HepG2 (cell line): ENCODE data around the gene SLC26A5. TPM values are rescaled to one million over a fixed set of nuclear protein-coding genes. Genes with fewer than 3 reads are reported as not detected.

Source experiments
- EED ChIP-seq: sonication (generic); formaldehyde crosslinking; IDR thresholded peaks from 2 replicates; pipeline ENCODE4 v1.5.0; 2020; ENCODE audit warnings: mild to moderate bottlenecking, missing genetic modification reagents
- JUNB ChIP-seq: sonication (generic); formaldehyde crosslinking; IDR thresholded peaks from 2 replicates; pipeline ENCODE4 v1.8.0; 2022; ENCODE audit warnings: missing genetic modification reagents, mild to moderate bottlenecking, borderline replicate concordance
- KDM3A ChIP-seq: IDR thresholded peaks from 2 replicates; pipeline ENCODE4 v1.6.1; 2018; ENCODE audit warnings: low read depth, missing compliant biosample characterization
- MAFF ChIP-seq: IDR thresholded peaks from 2 replicates; pipeline ENCODE4 v1.6.1; 2011; ENCODE audit warnings: low read depth, low read length, improper control_type of control experiment
- RBM22 ChIP-seq: fragments of 200-400 bp; formaldehyde crosslinking; optimal IDR thresholded peaks from 2 replicates; pipeline ENCODE3; 2017; ENCODE audit warnings: mild to moderate bottlenecking, low read length, moderate library complexity
- RFXANK ChIP-seq: IDR thresholded peaks from 2 replicates; pipeline ENCODE4 v1.6.1; 2016
- SMARCE1 ChIP-seq: fragments of 450-650 bp; IDR thresholded peaks from 2 replicates; pipeline ENCODE4 v1.6.1; 2017; ENCODE audit warnings: borderline replicate concordance
- SNAI1 ChIP-seq: sonication (generic); formaldehyde crosslinking; IDR thresholded peaks from 2 replicates; pipeline ENCODE4 v1.5.0; 2020; ENCODE audit warnings: mild to moderate bottlenecking, missing genetic modification reagents, borderline replicate concordance
- THAP11 ChIP-seq: IDR thresholded peaks from 2 replicates; pipeline ENCODE4 v1.6.1; 2016; ENCODE audit warnings: missing biosample characterization, missing genetic modification reagents
- TP53 ChIP-seq: sonication (generic); formaldehyde crosslinking; conservative IDR thresholded peaks from 2 replicates; pipeline ENCODE4 v1.4.0; 2020; ENCODE audit warnings: missing genetic modification reagents
- ZKSCAN1 ChIP-seq: fragments of 150-350 bp; IDR thresholded peaks from 2 replicates; pipeline ENCODE4 v1.6.1; 2014; ENCODE audit warnings: low read length
- ZNF224 ChIP-seq: sonication (generic); formaldehyde crosslinking; IDR thresholded peaks from 2 replicates; pipeline ENCODE4 v1.5.0; 2020; ENCODE audit warnings: mild to moderate bottlenecking, missing genetic modification reagents
- ZNF263 ChIP-seq: sonication (generic); formaldehyde crosslinking; IDR thresholded peaks from 2 replicates; pipeline ENCODE4 v1.4.0; 2020; ENCODE audit warnings: missing genetic modification reagents
- ZNF383 ChIP-seq: sonication (generic); formaldehyde crosslinking; IDR thresholded peaks from 2 replicates; pipeline ENCODE4 v1.4.0; 2020; ENCODE audit warnings: missing genetic modification reagents, mild to moderate bottlenecking, borderline replicate concordance
- ZNF407 ChIP-seq: sonication (generic); formaldehyde crosslinking; IDR thresholded peaks from one replicate; pipeline ENCODE4 v1.5.1; 2020; ENCODE audit warnings: mild to moderate bottlenecking, missing genetic modification reagents; ENCODE audit errors: not compliant biosample characterization
- ZNF44 ChIP-seq: sonication (generic); formaldehyde crosslinking; IDR thresholded peaks from 2 replicates; pipeline ENCODE4 v1.5.1; 2020; ENCODE audit warnings: mild to moderate bottlenecking, missing genetic modification reagents
- ZNF484 ChIP-seq: sonication (generic); formaldehyde crosslinking; IDR thresholded peaks from 2 replicates; pipeline ENCODE4 v1.5.1; 2020; ENCODE audit warnings: mild to moderate bottlenecking, low read depth, missing genetic modification reagents, borderline replicate concordance
- ZNF530 ChIP-seq: sonication (generic); formaldehyde crosslinking; IDR thresholded peaks from 2 replicates; pipeline ENCODE4 v1.5.0; 2020; ENCODE audit warnings: low read depth, mild to moderate bottlenecking, missing genetic modification reagents
- ZNF580 ChIP-seq: IDR thresholded peaks from 2 replicates; pipeline ENCODE4 v1.6.1; 2016; ENCODE audit warnings: low read depth, borderline replicate concordance
- ZNF598 ChIP-seq: sonication (generic); formaldehyde crosslinking; IDR thresholded peaks from 2 replicates; pipeline ENCODE4 v1.5.1; 2020; ENCODE audit warnings: mild to moderate bottlenecking, missing genetic modification reagents, borderline replicate concordance
- ZNF639 ChIP-seq: conservative IDR thresholded peaks from 2 replicates; pipeline ENCODE4 v1.6.1; 2018; ENCODE audit warnings: missing genetic modification reagents
- ZZZ3 ChIP-seq: sonication (generic); formaldehyde crosslinking; IDR thresholded peaks from 2 replicates; pipeline ENCODE4 v1.4.0; 2020; ENCODE audit warnings: missing genetic modification reagents, mild to moderate bottlenecking, borderline replicate concordance
- polyA plus RNA-seq, 8 experiments: library from polyadenylated mRNA; depleted of rRNA in 3 of 8; stranded (reverse) in 7 of 8; unstranded in 1 of 8; fragments of >200 nt; fragmentation: Illumina TruSeq in 4 of 8; extraction: Trizol in 4 of 8; gene quantifications; 2 replicates each; pipeline versions ENCODE4 v1.2.1 to v1.2.3, GENCODE V29; 2011 to 2016; ENCODE audit warnings: low read depth in 4 of 8, missing spikeins in 1 of 8, mixed read lengths in 1 of 8; ENCODE audit not compliant: insufficient read depth in 1 of 8
- total RNA-seq, 5 experiments: library from RNA; depleted of rRNA; stranded (reverse); fragments of >200 nt; fragmentation: Illumina TruSeq; extraction: Trizol; gene quantifications; 2 replicates each; pipeline ENCODE4 v1.2.3, GENCODE V29; 2016; ENCODE audit warnings: low read depth in 1 of 5

SLC26A5 gene
- total and polyA plus RNA-seq, 2 of the 13 experiments (the other 11 are each of a cell fraction or from before 2014, with no cell fraction given) = 0.08 to 0.11 TPM

- TF ChIP-seq SNAI1 (CRISPR knock-in tag) (no peak), THAP11 (CRISPR knock-in tag) (peak; percentile 94), SMARCE1 (no peak), ZKSCAN1 (peak; percentile 62), ZNF580 (peak; percentile 99), MAFF (no peak), ZNF263 (CRISPR knock-in tag) (no peak), RBM22 (no peak), ZNF484 (CRISPR knock-in tag) (no peak), ZNF407 (peak; percentile 58), ZNF224 (peak; percentile 88; the same call in 1 of the 2 replicates), ZNF530 (CRISPR knock-in tag) (no peak), TP53 (CRISPR knock-in tag) (no peak; the same call in 1 of the 2 replicates), JUNB (no peak), ZNF598 (CRISPR knock-in tag) (peak; percentile 32; the same call in 1 of the 2 replicates), ZNF44 (peak; percentile 94; the same call in 1 of the 2 replicates), EED (CRISPR knock-in tag) (no peak), ZNF383 (no peak), ZZZ3 (CRISPR knock-in tag) (peak; percentile 81; the same call in 1 of the 2 replicates), RFXANK (CRISPR knock-in tag) (no peak; the same call in 1 of the 2 replicates), ZNF639 (CRISPR knock-in tag) (peak; percentile 44; the same call in 1 of the 2 replicates), KDM3A (CRISPR knock-in tag) (peak; percentile 72; the same call in 1 of the 2 replicates)
These were observed 101.4 kb downstream of the SLC26A5 start, which contains the start of gene DNAJC2 (continued) for GRCh38 chr7:103344453-103345149.
